ENCODE measurements around the gene GDPGP1. TPM values are rescaled to one million over a fixed set of nuclear protein-coding genes. Genes with fewer than 3 reads are reported as not detected.

GDPGP1 gene
- total and polyA plus RNA-seq, 10 of the 15 experiments (the other 5 are each of a cell fraction or from before 2014, with no cell fraction given): 0.68 to 8.9 (median 3.0) TPM

DNA sequence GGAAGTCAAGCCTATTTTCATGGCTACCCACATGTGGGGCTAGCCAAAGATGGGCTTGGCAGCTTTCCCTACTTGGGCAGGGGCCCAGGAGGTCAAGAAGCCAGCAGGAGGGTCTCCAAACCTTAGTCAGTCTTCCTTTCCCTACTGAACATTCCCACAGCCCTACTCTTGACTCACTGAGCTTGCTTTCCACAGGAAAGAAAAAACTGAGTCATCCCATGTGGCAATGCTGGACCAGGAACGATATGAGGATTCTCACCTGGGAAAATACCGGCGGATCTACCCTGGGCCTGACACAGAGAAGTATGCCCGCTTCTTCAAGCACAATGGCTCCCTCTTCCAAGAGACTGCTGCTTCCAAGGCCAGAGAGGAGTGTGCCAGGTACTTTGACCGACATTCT, 27.8 kb downstream of the GDPGP1 start:
- intact Hi-C loops (cut with micrococcal nuclease; ENCODE audit: unreplicated experiment): no loop called here
- TF ChIP-seq, protein P1, sequence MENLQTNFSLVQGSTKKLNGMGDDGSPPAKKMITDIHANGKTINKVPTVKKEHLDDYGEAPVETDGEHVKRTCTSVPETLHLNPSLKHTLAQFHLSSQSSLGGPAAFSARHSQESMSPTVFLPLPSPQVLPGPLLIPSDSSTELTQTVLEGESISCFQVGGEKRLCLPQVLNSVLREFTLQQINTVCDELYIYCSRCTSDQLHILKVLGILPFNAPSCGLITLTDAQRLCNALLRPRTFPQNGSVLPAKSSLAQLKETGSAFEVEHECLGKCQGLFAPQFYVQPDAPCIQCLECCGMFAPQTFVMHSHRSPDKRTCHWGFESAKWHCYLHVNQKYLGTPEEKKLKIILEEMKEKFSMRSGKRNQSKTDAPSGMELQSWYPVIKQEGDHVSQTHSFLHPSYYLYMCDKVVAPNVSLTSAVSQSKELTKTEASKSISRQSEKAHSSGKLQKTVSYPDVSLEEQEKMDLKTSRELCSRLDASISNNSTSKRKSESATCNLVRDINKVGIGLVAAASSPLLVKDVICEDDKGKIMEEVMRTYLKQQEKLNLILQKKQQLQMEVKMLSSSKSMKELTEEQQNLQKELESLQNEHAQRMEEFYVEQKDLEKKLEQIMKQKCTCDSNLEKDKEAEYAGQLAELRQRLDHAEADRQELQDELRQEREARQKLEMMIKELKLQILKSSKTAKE (IDR thresholded peaks at IDR 0.05; ENCODE audit: low read depth, poor library complexity, severe bottlenecking): no peak
- TF ChIP-seq ZSCAN29 (IDR thresholded peaks at IDR 0.05) (no peak), ZBED1 (IDR thresholded peaks at IDR 0.05; ENCODE audit: borderline replicate concordance) (no peak), BHLHE40 (IDR thresholded peaks at IDR 0.05; ENCODE audit: borderline replicate concordance in 1 of 2, low read depth in 2 of 2, low read length in 1 of 2) (no peak), CHD2 (IDR thresholded peaks at IDR 0.05; ENCODE audit: borderline replicate concordance, low read depth, low read length) (no peak)
- TF ChIP-seq, protein P2, sequence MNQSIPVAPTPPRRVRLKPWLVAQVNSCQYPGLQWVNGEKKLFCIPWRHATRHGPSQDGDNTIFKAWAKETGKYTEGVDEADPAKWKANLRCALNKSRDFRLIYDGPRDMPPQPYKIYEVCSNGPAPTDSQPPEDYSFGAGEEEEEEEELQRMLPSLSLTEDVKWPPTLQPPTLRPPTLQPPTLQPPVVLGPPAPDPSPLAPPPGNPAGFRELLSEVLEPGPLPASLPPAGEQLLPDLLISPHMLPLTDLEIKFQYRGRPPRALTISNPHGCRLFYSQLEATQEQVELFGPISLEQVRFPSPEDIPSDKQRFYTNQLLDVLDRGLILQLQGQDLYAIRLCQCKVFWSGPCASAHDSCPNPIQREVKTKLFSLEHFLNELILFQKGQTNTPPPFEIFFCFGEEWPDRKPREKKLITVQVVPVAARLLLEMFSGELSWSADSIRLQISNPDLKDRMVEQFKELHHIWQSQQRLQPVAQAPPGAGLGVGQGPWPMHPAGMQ (IDR thresholded peaks at IDR 0.05; ENCODE audit: borderline replicate concordance): no peak
- TF ChIP-seq, protein P3, sequence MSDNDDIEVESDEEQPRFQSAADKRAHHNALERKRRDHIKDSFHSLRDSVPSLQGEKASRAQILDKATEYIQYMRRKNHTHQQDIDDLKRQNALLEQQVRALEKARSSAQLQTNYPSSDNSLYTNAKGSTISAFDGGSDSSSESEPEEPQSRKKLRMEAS (IDR thresholded peaks at IDR 0.05; ENCODE audit: low read depth, low read length): no peak
- TF ChIP-seq, protein P4, sequence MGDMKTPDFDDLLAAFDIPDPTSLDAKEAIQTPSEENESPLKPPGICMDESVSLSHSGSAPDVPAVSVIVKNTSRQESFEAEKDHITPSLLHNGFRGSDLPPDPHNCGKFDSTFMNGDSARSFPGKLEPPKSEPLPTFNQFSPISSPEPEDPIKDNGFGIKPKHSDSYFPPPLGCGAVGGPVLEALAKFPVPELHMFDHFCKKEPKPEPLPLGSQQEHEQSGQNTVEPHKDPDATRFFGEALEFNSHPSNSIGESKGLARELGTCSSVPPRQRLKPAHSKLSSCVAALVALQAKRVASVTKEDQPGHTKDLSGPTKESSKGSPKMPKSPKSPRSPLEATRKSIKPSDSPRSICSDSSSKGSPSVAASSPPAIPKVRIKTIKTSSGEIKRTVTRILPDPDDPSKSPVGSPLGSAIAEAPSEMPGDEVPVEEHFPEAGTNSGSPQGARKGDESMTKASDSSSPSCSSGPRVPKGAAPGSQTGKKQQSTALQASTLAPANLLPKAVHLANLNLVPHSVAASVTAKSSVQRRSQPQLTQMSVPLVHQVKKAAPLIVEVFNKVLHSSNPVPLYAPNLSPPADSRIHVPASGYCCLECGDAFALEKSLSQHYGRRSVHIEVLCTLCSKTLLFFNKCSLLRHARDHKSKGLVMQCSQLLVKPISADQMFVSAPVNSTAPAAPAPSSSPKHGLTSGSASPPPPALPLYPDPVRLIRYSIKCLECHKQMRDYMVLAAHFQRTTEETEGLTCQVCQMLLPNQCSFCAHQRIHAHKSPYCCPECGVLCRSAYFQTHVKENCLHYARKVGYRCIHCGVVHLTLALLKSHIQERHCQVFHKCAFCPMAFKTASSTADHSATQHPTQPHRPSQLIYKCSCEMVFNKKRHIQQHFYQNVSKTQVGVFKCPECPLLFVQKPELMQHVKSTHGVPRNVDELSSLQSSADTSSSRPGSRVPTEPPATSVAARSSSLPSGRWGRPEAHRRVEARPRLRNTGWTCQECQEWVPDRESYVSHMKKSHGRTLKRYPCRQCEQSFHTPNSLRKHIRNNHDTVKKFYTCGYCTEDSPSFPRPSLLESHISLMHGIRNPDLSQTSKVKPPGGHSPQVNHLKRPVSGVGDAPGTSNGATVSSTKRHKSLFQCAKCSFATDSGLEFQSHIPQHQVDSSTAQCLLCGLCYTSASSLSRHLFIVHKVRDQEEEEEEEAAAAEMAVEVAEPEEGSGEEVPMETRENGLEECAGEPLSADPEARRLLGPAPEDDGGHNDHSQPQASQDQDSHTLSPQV (IDR thresholded peaks at IDR 0.05): no peak
- TF ChIP-seq, protein P5, sequence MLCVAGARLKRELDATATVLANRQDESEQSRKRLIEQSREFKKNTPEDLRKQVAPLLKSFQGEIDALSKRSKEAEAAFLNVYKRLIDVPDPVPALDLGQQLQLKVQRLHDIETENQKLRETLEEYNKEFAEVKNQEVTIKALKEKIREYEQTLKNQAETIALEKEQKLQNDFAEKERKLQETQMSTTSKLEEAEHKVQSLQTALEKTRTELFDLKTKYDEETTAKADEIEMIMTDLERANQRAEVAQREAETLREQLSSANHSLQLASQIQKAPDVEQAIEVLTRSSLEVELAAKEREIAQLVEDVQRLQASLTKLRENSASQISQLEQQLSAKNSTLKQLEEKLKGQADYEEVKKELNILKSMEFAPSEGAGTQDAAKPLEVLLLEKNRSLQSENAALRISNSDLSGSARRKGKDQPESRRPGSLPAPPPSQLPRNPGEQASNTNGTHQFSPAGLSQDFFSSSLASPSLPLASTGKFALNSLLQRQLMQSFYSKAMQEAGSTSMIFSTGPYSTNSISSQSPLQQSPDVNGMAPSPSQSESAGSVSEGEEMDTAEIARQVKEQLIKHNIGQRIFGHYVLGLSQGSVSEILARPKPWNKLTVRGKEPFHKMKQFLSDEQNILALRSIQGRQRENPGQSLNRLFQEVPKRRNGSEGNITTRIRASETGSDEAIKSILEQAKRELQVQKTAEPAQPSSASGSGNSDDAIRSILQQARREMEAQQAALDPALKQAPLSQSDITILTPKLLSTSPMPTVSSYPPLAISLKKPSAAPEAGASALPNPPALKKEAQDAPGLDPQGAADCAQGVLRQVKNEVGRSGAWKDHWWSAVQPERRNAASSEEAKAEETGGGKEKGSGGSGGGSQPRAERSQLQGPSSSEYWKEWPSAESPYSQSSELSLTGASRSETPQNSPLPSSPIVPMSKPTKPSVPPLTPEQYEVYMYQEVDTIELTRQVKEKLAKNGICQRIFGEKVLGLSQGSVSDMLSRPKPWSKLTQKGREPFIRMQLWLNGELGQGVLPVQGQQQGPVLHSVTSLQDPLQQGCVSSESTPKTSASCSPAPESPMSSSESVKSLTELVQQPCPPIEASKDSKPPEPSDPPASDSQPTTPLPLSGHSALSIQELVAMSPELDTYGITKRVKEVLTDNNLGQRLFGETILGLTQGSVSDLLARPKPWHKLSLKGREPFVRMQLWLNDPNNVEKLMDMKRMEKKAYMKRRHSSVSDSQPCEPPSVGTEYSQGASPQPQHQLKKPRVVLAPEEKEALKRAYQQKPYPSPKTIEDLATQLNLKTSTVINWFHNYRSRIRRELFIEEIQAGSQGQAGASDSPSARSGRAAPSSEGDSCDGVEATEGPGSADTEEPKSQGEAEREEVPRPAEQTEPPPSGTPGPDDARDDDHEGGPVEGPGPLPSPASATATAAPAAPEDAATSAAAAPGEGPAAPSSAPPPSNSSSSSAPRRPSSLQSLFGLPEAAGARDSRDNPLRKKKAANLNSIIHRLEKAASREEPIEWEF (IDR thresholded peaks at IDR 0.05; ENCODE audit: insufficient replicate concordance, low read depth, low read length): no peak

More for the DNA sequence above, 27.8 kb downstream of the GDPGP1 start:
- H3K4me1 ChIP-seq (ENCODE audit: control insufficient read depth, insufficient read depth, low read length): peaks cover 34% of the 10 kb centered on the region
- H3K9me3 ChIP-seq (replicated peaks; ENCODE audit: control insufficient read depth, insufficient read depth, low read length): no peaks in the 10 kb centered on the region
- H4K20me1 ChIP-seq (ENCODE audit: control insufficient read depth, insufficient read depth): no peaks in the 10 kb centered on the region
- no peak overlapping the region for H3K4me3 ChIP-seq
- CTCF ChIA-PET: interaction anchor here (0.7 to 3.6 kb wide), 3 partner anchors 29 to 111 kb away, joined by 3 to 10 read pairs (median 7); partner anchors contain the start of genes CIB1 and GDPGP1
- H3K27ac ChIP-seq (ENCODE audit: control insufficient read depth, insufficient read depth): no peak overlapping the region
- H2AFZ ChIP-seq (ENCODE audit: control insufficient read depth, low read depth, low read length): no peak overlapping the region
- SMC1A ChIA-PET (ENCODE audit: uncharacterized antibody, unreplicated experiment): interaction anchor here (0.9 to 1.7 kb wide), 7 partner anchors 11 to 118 kb away, joined by 3 to 4 read pairs (median 3); no protein-coding TSS in a partner anchor
- BruUV-seq (replicated peaks): no TSS peak
- H3K79me2 ChIP-seq (ENCODE audit: control insufficient read depth, insufficient read depth, low read length): peaks cover 18% of the 10 kb centered on the region
- WGBS (ENCODE audit: insufficient coverage, insufficient replicate concordance, low lambda C conversion rate, missing lambda C conversion rate): 96% methylated on average over 5 of the region's 5 CpGs
- no peak overlapping the region for H3K9ac ChIP-seq (ENCODE audit: control insufficient read depth, insufficient read depth, low read length)
- in situ Hi-C loops (cut with MboI): no loop called here
- POLR2A ChIA-PET: interaction anchor here (0.6 to 2.1 kb wide), 5 partner anchors 12 to 57 kb away, joined by 3 to 25 read pairs (median 5); partner anchors contain the start of genes CIB1, GDPGP1 and TTLL13
- DNase-seq (ENCODE audit: low read depth, low spot score) (no peak), ATAC-seq (no peak), FAIRE-seq (no peak)
- RAD21 ChIA-PET (ENCODE audit: unreplicated experiment): no interaction called here
- H3K27me3 ChIP-seq (replicated peaks in 1 of 2; ENCODE audit: control insufficient read depth in 2 of 2, insufficient read depth in 2 of 2, low read length in 1 of 2): no peaks in the 10 kb centered on the region; a peak in 1 of 4 replicates
- no peak overlapping the region for H3K4me2 ChIP-seq (ENCODE audit: control insufficient read depth, insufficient read depth)
- H3K36me3 ChIP-seq (ENCODE audit: control insufficient read depth in 2 of 2, insufficient read depth in 2 of 2, low read length in 1 of 2): no peaks in the 10 kb centered on the region
